ENCODE results near the gene APMAP. TPM values are rescaled to one million over a fixed set of nuclear protein-coding genes. Genes with fewer than 3 reads are reported as not detected.
A peak's percentile ranks its signal among the peaks of the same experiment; 100 is the strongest.

APMAP gene
- total RNA-seq, 1 experiment from 2014 or later = 67.8 TPM

DNA sequence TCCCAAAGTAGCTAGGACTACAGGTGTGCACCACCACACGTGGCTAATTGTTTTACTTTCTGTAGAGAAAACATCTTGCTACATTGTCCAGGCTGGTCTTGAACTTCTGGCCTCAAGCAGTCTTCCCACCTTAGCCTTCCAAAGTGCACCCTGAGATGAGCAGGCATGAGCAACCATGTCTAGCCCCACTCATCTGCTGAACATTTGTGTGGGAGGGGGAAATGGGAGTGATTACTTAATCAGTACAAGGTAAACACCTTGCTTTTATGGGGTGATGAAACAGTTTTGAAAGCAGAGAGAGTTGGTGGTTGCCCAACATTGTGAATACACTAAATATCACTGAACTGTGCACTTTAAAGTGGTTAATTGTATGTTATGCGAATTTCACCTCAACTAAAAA, 5.3 kb downstream of the APMAP start:
- no peak overlapping the region for H3K4ac ChIP-seq (ENCODE audit: low read depth, low read length)
- no peak overlapping the region for H3K27ac ChIP-seq (ENCODE audit: insufficient read length, low read depth, low read length)
- H3K9me3 ChIP-seq (ENCODE audit: control insufficient read depth, low read depth, low read length) = no peaks in the 10 kb centered on the region
- H2BK120ac ChIP-seq (ENCODE audit: low read depth, low read length, poor library complexity, severe bottlenecking) = no peak overlapping the region
- peaks cover 5% of the 10 kb centered on the region for H3K23me2 ChIP-seq (ENCODE audit: insufficient read length, low read depth, low read length, poor library complexity, severe bottlenecking)
- H3K18ac ChIP-seq (ENCODE audit: insufficient read length, low read depth, low read length) = no peak overlapping the region
- no peak overlapping the region for H2AK5ac ChIP-seq (ENCODE audit: insufficient read length, low read length)
- no peak overlapping the region for H4K91ac ChIP-seq (ENCODE audit: insufficient read length, low read depth, low read length)
- no peak overlapping the region for H2AFZ ChIP-seq (ENCODE audit: low read length)
- no peak overlapping the region for H3K56ac ChIP-seq (ENCODE audit: insufficient read length, low read depth, low read length)
- peaks cover 3% of the 10 kb centered on the region for H3K79me1 ChIP-seq (ENCODE audit: insufficient read depth, low read depth, low read length, poor library complexity, severe bottlenecking)
- no CpG with 5 or more reads among the region's 2 CpGs for WGBS (ENCODE audit: extremely low coverage, insufficient read length, low lambda C conversion rate)
- no peak overlapping the region for H2BK12ac ChIP-seq (ENCODE audit: insufficient read length, low read depth, low read length)
- no peak overlapping the region for H3K9ac ChIP-seq (ENCODE audit: extremely low read depth, insufficient read length, low read length)
- H3K4me3 Mint-ChIP-seq = no peak overlapping the region
- H3K23ac ChIP-seq (ENCODE audit: insufficient read length, low read depth, low read length) = no peak overlapping the region
- no peak overlapping the region for H4K8ac ChIP-seq (replicated peaks; ENCODE audit: insufficient read length, low read depth, low read length)
- H3T11ph ChIP-seq (ENCODE audit: low read length) = no peak overlapping the region
- peaks cover 10 to 22% (median 16%) of the 10 kb centered on the region in 3 experiments for H3K36me3 Mint-ChIP-seq (ENCODE audit: insufficient read depth in 1 of 3, low read depth in 3 of 3)
- TF ChIP-seq, protein P1, sequence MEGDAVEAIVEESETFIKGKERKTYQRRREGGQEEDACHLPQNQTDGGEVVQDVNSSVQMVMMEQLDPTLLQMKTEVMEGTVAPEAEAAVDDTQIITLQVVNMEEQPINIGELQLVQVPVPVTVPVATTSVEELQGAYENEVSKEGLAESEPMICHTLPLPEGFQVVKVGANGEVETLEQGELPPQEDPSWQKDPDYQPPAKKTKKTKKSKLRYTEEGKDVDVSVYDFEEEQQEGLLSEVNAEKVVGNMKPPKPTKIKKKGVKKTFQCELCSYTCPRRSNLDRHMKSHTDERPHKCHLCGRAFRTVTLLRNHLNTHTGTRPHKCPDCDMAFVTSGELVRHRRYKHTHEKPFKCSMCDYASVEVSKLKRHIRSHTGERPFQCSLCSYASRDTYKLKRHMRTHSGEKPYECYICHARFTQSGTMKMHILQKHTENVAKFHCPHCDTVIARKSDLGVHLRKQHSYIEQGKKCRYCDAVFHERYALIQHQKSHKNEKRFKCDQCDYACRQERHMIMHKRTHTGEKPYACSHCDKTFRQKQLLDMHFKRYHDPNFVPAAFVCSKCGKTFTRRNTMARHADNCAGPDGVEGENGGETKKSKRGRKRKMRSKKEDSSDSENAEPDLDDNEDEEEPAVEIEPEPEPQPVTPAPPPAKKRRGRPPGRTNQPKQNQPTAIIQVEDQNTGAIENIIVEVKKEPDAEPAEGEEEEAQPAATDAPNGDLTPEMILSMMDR (conservative IDR thresholded peaks at IDR 0.05) = no peak
- peaks cover 13 to 14% of the 10 kb centered on the region in 2 experiments for H3K4me1 Mint-ChIP-seq
- no peaks in the 10 kb centered on the region for H4K20me1 ChIP-seq (ENCODE audit: control insufficient read depth, insufficient read depth, insufficient read length)
- no peaks in the 10 kb centered on the region; a peak in 1 of 5 replicates for H3K9me3 Mint-ChIP-seq
- H3K27me3 ChIP-seq (ENCODE audit: insufficient read depth, low read length) = no peaks in the 10 kb centered on the region
- no peak overlapping the region for H4K5ac ChIP-seq (ENCODE audit: insufficient read length, low read depth, low read length)
- peaks cover 11% of the 10 kb centered on the region; the same call in 1 of the 2 replicates for H3K79me2 ChIP-seq (ENCODE audit: insufficient read depth, low read length)
- peak; percentile 0 for DNase-seq
- no peak overlapping the region for H3K14ac ChIP-seq (ENCODE audit: insufficient read depth, low read length)
- H3K4me1 ChIP-seq (ENCODE audit: insufficient read depth, low read length) = peaks cover 4% of the 10 kb centered on the region; the same call in 1 of the 2 replicates
- H3K27ac Mint-ChIP-seq = no peak overlapping the region
- no peak overlapping the region for H3K4me2 ChIP-seq (ENCODE audit: insufficient read depth, insufficient read length, low read length)
- H2BK15ac ChIP-seq (ENCODE audit: low read depth, low read length) = no peak overlapping the region
- no peak overlapping the region for H2BK20ac ChIP-seq (ENCODE audit: low read depth, low read length, poor library complexity, severe bottlenecking)
- no peak overlapping the region for H2BK5ac ChIP-seq (ENCODE audit: insufficient read length, low read length)
- no peaks in the 10 kb centered on the region; the same call in 1 of the 2 replicates for H3K27me3 Mint-ChIP-seq (ENCODE audit: low read depth)
